NCI-H146 treated with DMSO at 0.1 percent for 48 hours (cell line): Measurements from ENCODE around the gene TRPM6.
A peak's percentile ranks its signal among the peaks of the same experiment; 100 is the strongest.
"Not testable (repeated sequence)": the region's sequence is repeated elsewhere in the genome, so short reads cannot be mapped to it uniquely, and the experiment has no call there.

Source experiments
- DNase-seq: peaks from one replicate; lab custom pipeline; 2025; ENCODE audit not compliant: unreplicated experiment; lab: John Stamatoyannopoulos, UW

TRPM6 gene, protein sequence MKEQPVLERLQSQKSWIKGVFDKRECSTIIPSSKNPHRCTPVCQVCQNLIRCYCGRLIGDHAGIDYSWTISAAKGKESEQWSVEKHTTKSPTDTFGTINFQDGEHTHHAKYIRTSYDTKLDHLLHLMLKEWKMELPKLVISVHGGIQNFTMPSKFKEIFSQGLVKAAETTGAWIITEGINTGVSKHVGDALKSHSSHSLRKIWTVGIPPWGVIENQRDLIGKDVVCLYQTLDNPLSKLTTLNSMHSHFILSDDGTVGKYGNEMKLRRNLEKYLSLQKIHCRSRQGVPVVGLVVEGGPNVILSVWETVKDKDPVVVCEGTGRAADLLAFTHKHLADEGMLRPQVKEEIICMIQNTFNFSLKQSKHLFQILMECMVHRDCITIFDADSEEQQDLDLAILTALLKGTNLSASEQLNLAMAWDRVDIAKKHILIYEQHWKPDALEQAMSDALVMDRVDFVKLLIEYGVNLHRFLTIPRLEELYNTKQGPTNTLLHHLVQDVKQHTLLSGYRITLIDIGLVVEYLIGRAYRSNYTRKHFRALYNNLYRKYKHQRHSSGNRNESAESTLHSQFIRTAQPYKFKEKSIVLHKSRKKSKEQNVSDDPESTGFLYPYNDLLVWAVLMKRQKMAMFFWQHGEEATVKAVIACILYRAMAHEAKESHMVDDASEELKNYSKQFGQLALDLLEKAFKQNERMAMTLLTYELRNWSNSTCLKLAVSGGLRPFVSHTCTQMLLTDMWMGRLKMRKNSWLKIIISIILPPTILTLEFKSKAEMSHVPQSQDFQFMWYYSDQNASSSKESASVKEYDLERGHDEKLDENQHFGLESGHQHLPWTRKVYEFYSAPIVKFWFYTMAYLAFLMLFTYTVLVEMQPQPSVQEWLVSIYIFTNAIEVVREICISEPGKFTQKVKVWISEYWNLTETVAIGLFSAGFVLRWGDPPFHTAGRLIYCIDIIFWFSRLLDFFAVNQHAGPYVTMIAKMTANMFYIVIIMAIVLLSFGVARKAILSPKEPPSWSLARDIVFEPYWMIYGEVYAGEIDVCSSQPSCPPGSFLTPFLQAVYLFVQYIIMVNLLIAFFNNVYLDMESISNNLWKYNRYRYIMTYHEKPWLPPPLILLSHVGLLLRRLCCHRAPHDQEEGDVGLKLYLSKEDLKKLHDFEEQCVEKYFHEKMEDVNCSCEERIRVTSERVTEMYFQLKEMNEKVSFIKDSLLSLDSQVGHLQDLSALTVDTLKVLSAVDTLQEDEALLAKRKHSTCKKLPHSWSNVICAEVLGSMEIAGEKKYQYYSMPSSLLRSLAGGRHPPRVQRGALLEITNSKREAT (N-terminal part only)

GRCh38 chr9:74887041-74887980, at the start of gene TRPM6:
TSS of gene TRPM6 (minus strand) at chr9:74887921. CDS start at chr9:74887856, 65 bp downstream.
- peak; percentile 16 for DNase-seq

DNA sequence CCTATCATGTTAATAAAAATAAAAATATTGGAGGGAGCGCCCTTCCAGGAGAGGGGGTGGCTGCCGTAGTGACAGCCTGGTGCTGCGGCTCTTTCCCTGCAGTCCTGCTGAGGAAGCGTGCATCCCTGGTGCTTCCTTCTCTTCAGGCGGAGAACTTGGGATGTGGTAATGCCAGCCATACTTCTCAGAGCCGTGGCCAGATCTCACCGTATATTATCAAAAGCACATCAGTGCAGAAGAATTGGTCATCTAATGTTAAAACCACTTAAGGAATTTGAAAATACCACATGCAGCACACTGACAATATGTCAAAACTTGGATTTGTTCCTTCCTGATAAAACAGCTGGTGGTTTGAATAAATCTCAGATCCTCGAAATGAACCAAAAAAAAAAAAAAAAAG, 47.3 kb upstream of the TRPM6 start:
- no peak for DNase-seq

DNA sequence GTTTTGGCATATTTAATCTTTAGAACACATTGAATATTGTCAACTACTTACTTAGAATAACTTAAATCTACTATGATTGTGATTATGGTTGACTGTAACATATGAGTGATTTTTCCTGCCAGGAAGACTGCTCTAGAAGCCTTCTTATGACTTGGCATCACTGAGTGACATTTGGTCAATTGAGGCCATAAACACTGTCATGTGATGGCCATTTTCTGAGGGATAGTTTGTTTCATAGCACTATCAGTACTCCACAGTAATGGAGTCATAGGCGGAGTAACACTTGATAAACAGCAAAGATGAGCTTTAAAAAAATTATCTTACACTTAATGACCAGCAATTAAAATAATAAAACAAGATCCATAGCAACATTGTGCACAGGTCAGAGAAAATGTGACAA, 34.0 kb upstream of the TRPM6 start:
- DNase-seq = no peak

- no peak for DNase-seq
Observed at GRCh38 chr9:74920944-74921626, 33.4 kb upstream of the TRPM6 start.

DNA sequence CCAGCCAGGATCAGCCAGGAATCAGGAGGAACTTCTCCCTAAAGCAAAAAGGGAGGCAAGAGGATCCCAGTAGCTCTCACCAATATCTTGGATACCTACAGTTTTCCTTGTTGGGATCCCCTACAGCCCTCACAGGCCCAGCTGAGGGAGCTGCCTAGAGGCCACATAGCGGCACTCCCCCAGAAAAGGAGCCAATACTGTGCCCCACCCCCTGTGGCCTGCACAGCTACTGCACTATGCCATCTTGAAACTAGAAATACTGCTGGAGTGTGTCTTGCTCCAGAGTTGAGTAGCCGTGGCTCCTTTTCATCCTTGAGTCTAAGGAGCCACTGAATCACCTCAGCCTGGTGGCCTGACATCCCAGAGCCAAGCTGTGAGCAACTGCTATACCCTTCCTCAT, 22.3 kb upstream of the TRPM6 start:
- DNase-seq = no peak

GRCh38 chr9:74908665-74909064, 20.9 kb upstream of the TRPM6 start:
- no peak for DNase-seq

GRCh38 chr9:74907085-74907484, 19.4 kb upstream of the TRPM6 start:
- DNase-seq = no peak

DNA sequence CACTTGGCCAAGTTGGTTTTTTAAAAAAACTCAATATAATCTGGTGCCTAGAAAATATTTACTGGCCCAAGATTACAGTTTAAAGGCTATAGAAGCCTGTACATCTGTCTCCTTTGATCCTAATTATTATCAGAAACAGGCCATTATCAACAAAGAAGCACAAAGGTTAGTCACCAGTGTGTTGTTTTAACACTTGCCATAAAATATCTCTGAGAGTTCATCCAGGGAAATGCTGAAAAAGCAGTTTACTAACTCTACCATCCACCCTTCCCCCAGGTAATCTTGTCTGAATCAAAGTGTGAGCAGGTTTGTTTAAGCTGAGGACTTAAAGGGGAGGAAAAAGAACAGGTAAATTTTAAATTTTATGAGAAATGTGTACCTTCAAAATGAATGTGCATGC, 13.3 kb upstream of the TRPM6 start:
- no peak for DNase-seq

DNA sequence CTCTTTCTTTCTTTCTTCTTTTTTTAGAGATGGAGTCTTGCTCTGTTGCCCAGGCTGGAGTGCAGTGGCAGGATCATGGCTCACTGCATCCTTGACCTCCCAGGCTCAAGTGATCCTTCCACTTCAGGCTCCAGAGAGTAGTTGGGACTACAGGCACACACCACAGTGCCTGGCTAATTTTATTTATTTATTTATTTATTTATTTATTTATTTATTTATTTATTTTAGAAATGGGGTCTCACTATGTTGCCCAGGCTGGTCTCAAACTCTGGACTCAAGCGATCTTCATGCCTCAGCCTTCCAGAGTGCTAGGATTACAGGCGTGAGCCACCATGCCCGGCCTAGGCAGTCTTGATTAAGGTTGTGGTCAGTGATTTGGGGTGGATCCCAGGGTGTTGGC, 728 bp upstream of the TRPM6 start:
- DNase-seq = not testable (repeated sequence)

GRCh38 chr9:74887981-74888370, 255 bp upstream of the TRPM6 start:
- DNase-seq = no peak

DNA sequence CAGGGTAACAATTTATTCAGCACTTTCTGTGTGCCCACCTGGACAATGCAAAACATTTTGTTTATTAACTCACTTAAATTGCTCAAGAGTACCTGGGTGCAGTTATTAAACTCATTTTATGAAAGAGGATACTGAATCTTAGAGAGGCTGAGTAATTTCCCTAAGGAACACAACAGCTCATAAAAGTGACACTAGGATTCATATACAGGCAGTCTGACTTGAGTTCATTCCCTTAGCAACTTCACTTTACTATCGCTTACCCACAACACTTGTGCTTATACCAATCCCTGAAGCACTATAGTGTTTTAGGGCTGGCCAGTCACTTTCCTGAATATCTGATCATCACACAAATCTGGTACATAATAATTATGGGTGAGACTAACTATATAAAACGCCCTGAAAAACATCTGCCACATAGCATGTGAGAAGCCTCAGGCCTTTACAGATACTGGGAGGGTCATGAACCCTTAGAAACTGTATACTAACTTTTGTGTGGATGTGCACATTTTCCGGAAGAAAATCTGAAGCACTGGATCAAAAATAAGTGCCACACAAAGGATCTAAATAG, 11.3 kb downstream of the TRPM6 start:
- DNase-seq = no peak

GRCh38 chr9:74875656-74876055, 12.1 kb downstream of the TRPM6 start:
- DNase-seq = no peak

- DNase-seq = no peak
Observed at GRCh38 chr9:74874220-74874619, 13.5 kb downstream of the TRPM6 start.

GRCh38 chr9:74872619-74873233, 15.0 kb downstream of the TRPM6 start:
- DNase-seq = no peak

DNA sequence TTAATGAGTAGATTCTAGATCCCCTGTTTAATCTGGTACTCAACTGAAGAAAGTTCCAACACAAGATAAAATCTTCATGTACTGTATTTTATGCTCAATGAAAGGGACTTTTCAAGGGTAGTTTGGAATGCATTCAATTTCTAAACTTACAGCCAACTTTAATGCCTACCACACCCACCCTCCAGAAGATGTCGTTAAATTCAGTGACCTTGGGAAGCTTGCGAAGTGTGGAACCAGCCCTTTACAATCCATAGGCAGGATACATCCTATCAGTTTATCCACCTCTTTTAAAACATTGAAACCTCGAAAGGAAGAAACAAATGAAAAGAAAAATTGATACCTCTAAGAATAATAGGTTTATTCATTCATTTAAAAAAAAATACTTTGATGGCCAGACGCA, 20.2 kb downstream of the TRPM6 start:
- no peak for DNase-seq

DNA sequence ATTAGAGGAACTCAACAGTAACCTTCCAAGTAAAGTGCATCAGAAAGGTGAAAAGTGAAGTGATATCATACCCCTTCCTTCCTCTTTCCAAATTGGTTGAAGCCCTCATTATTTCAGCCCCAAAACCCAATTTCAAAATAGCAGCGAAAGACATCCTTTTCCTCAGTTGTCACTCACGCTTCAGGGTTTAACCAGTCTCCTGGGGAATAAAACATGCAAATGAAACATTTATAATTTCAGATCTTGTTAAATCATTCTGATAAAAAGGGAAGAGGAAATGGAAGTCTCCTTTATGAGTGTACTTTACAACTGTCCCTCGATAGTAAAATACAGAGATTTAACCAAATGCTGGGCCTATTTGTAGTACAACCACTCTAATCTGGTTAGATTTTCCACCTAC, 22.5 kb downstream of the TRPM6 start:
- no peak for DNase-seq

DNA sequence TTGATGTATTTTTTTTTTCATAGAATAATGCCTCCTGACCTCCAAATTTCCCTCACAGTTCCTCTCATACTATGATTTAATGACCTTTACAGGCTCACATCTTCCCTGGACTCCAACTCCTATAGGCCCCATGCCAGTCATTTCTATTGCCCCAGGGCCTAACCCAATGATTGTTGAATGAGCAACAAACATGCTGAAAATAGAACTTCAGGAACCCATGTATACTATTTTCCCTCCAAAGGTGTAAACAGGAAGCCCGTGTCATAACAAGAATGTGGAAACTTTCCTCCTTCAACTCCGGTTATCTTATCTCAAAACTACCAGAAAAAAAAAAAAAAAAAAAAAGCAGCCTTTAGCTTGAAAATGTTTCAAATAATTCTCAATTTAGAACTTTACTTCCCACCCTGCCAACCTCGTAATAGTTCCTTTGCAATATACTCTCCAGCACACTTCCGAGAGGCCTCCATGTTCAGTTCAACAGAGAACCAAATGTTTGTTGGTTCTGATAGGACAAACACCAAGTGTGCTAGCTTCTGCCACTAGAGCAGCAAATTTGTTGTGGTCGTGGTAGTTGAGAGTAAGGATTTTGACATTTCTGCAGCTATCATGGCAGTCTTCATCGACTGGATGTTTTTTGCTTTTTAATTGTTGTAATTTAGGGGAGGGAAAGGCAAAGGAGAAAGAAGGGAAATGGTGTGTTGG, 25.8 kb downstream of the TRPM6 start:
- no peak for DNase-seq

DNA sequence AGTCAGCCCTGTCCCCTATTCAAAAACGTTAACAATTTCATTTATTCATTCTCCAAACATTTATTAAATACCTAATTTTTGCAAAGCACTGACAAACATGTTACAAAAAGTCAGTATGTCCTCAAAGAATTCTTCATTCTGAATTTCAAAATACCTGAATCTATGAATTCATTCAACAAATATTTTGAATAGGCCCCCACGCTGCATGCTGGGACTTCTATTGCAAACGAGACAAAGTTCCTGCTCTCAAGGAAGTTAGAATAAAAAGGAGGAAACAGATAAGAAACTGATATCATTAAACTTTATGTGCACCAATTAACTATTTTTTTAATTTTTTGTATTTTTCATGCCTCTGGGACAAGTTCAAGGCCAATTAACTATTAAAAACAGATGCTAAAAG, 26.6 kb downstream of the TRPM6 start:
- DNase-seq = no peak
